ENCODE data around the gene P2RX7. TPM values are rescaled to one million over a fixed set of nuclear protein-coding genes. Genes with fewer than 3 reads are reported as not detected.

The P2RX7 gene
- polyA plus RNA-seq, 6 donors from 2014 or later = 0.10 to 3.2 (median 1.4) TPM

DNA sequence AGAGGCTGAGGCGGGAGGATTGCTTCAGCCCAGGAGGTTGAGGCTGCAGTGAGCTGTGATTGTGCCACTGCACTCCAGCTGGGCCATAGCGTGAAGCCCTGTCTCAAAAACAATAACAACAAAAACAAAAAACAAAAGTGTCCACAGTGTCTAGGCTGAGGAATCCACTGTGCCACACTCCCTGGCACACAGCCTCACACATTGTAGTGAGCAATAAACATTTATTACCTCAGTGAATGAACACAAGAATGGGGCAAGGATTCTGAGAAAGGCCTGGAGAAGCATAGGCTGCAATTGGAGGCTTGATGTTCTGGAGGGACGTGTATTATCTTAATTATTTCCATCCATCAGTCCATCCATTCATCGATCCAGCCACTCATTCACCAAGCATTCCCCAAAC is 17.1 kb upstream of the P2RX7 start:
- H3K36me3 Mint-ChIP-seq = no peaks in the 10 kb centered on the region
- DNase-seq (no peak), ATAC-seq (ENCODE audit: low read depth in 2 of 2) (no peak)
- peaks cover 0 to under 1% (median 0%) of the 10 kb centered on the region in 3 donors for H3K4me1 Mint-ChIP-seq
- no peak overlapping the region for H3K4me3 Mint-ChIP-seq
- no peak overlapping the region for H3K27ac Mint-ChIP-seq
- H3K27me3 Mint-ChIP-seq = peaks cover 0 to 8% (median 0%) of the 10 kb centered on the region in 3 donors
- no peaks in the 10 kb centered on the region for H3K9me3 Mint-ChIP-seq

DNA sequence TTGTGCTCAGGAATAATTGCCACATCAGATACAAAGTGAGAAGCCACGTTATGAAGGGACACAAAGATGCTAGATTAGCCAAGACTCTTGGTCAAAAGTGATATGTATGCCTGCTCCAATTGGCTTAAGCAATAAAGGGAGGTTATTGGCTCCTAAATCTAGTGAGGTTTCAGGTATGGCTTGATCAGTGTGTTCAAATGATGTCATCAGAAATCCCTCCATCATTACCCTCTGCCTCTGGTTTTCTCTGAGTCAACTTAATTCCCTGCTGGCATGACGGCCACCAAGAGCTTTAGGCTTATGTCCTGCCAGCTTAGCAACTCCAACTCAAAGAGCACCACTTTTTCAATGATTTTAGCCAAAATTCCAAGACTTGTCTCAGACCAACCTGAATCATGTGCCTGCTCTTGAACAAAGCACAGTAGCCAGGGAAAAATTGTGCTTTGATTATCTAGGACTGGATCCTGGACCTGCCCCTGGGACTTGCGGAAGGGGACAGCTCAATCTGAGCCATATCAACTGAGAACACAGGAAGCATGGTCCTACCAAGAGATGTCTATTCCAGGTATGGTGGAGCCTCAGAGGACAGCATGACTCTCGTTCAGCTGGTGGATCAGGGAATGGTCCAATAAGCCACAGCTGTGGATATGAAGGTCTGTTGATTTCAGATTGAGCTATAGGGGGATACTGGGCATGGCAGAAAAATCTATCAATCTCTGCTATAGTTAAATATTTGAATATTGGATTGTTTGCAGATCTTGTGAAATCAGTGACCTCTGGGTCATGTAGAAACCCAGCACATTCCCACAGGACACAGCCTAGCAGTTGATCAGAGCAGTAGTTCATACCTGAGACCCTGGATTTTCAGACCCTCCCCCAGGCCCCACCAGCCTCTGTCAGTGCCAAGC is 16.1 kb upstream of the P2RX7 start:
- Mint-ChIP-seq H3K27ac (no peak overlapping the region), H3K4me3 (no peak overlapping the region), H3K36me3 (no peaks in the 10 kb centered on the region), H3K27me3 (peaks cover 0 to 8% (median 0%) of the 10 kb centered on the region in 3 donors), H3K4me1 (peaks cover 7 to 9% (median 8%) of the 10 kb centered on the region in 3 donors), H3K9me3 (no peaks in the 10 kb centered on the region)
- no peak for ATAC-seq (ENCODE audit: low read depth in 2 of 2)
- DNase-seq = no peak

DNA sequence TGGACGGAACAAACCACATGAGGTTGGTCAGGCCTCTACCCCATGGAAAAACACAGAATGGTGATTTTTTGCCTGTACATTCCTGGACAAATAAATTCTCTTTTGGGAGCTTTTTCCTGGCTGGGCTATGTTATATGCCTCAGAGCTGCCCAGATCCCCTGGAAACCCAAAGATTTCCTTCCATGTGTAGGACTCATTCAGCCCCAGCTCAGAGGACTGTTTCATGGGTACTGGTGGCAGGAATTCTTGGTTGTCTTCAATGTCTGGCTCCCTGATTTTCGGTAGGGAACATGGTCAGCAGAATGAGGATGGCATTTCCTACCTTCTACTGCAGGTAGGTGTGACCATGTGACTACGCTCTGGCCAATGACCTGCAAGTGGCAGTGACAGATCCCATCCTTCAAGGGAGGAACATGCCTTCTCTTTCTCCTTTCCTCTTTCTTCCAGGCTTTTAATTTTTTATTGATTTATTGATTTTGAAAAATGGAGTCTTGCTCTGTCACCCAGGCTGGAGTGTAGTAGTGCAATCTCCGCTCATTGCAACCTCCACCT is 15.4 kb upstream of the P2RX7 start:
- Mint-ChIP-seq H3K4me1 (peaks cover 8 to 10% (median 10%) of the 10 kb centered on the region in 3 donors), H3K4me3 (no peak overlapping the region), H3K27ac (no peak overlapping the region), H3K9me3 (no peaks in the 10 kb centered on the region), H3K36me3 (no peaks in the 10 kb centered on the region), H3K27me3 (peaks cover 0 to 8% (median 0%) of the 10 kb centered on the region in 3 donors)
- ATAC-seq (ENCODE audit: low read depth in 2 of 2) (no peak), DNase-seq (no peak)

DNA sequence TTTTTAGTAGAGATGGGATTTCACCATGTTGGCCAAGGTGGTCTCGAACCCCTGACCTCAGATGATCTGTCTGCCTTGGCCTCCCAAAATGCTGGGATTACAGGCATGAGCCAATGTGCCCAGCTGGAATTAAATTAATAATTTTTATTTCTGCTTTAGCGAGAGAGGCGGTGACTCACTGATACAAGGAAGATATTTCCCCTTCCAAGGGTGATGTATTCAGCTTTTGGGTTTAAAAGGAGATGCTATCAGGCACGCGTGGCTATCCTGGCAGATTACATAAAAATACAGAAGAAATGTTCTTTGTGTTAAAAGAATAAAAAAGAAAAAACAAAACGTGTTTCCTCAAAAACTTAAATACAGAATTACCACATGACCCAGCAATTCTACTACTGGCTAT is 12.4 kb upstream of the P2RX7 start:
- H3K27ac Mint-ChIP-seq = no peak overlapping the region
- H3K4me3 Mint-ChIP-seq = no peak overlapping the region
- DNase-seq = no peak
- peaks cover 0 to 8% (median 0%) of the 10 kb centered on the region in 3 donors for H3K27me3 Mint-ChIP-seq
- H3K9me3 Mint-ChIP-seq = peaks cover 0 to 7% (median 0%) of the 10 kb centered on the region in 7 donors
- ATAC-seq (ENCODE audit: low read depth in 2 of 2) = no peak
- H3K4me1 Mint-ChIP-seq = peaks cover 8 to 11% (median 10%) of the 10 kb centered on the region in 3 donors
- H3K36me3 Mint-ChIP-seq = no peaks in the 10 kb centered on the region

GRCh38 chr12:121120989-121121755 is 11.5 kb upstream of the P2RX7 start:
- no peak for ATAC-seq (ENCODE audit: low read depth in 2 of 2)
- H3K27ac Mint-ChIP-seq = peak overlapping the region in 1 of 6 donors; percentile 24
- H3K27me3 Mint-ChIP-seq = peaks cover 0 to 8% (median 0%) of the 10 kb centered on the region in 3 donors
- peaks cover 8 to 11% (median 10%) of the 10 kb centered on the region in 3 donors for H3K4me1 Mint-ChIP-seq
- no peak overlapping the region for H3K4me3 Mint-ChIP-seq
- no peak for DNase-seq
- no peaks in the 10 kb centered on the region for H3K36me3 Mint-ChIP-seq
- H3K9me3 Mint-ChIP-seq = peaks cover 0 to 7% (median 0%) of the 10 kb centered on the region in 7 donors

GRCh38 chr12:121121805-121122204 is 10.9 kb upstream of the P2RX7 start:
- peaks cover 0 to 7% (median 0%) of the 10 kb centered on the region in 7 donors for H3K9me3 Mint-ChIP-seq
- no peak overlapping the region for H3K4me3 Mint-ChIP-seq
- H3K36me3 Mint-ChIP-seq = no peaks in the 10 kb centered on the region
- DNase-seq = no peak
- no peak for ATAC-seq (ENCODE audit: low read depth in 2 of 2)
- no peak overlapping the region for H3K27ac Mint-ChIP-seq
- peaks cover 0 to 8% (median 0%) of the 10 kb centered on the region in 3 donors for H3K27me3 Mint-ChIP-seq
- peaks cover 8 to 13% (median 10%) of the 10 kb centered on the region in 3 donors for H3K4me1 Mint-ChIP-seq

GRCh38 chr12:121123488-121123887 is 9.2 kb upstream of the P2RX7 start:
- H3K9me3 Mint-ChIP-seq = peaks cover 0 to 7% (median 0%) of the 10 kb centered on the region in 7 donors
- DNase-seq = no peak
- ATAC-seq (ENCODE audit: low read depth in 2 of 2) = no peak
- H3K4me1 Mint-ChIP-seq = peaks cover 21 to 30% (median 26%) of the 10 kb centered on the region in 3 donors
- no peak overlapping the region for H3K4me3 Mint-ChIP-seq
- no peaks in the 10 kb centered on the region for H3K36me3 Mint-ChIP-seq
- H3K27me3 Mint-ChIP-seq = peaks cover 0 to 8% (median 0%) of the 10 kb centered on the region in 3 donors
- H3K27ac Mint-ChIP-seq = peak overlapping the region in 1 of 6 donors; percentile 9

GRCh38 chr12:121124402-121125109 is 8.1 kb upstream of the P2RX7 start:
- no peaks in the 10 kb centered on the region for H3K27me3 Mint-ChIP-seq
- H3K36me3 Mint-ChIP-seq = no peaks in the 10 kb centered on the region
- peaks cover 0 to 7% (median 0%) of the 10 kb centered on the region in 7 donors for H3K9me3 Mint-ChIP-seq
- DNase-seq = no peak
- H3K27ac Mint-ChIP-seq = no peak overlapping the region
- no peak for ATAC-seq (ENCODE audit: low read depth in 2 of 2)
- peaks cover 29 to 41% (median 36%) of the 10 kb centered on the region in 3 donors for H3K4me1 Mint-ChIP-seq
- H3K4me3 Mint-ChIP-seq = no peak overlapping the region

DNA sequence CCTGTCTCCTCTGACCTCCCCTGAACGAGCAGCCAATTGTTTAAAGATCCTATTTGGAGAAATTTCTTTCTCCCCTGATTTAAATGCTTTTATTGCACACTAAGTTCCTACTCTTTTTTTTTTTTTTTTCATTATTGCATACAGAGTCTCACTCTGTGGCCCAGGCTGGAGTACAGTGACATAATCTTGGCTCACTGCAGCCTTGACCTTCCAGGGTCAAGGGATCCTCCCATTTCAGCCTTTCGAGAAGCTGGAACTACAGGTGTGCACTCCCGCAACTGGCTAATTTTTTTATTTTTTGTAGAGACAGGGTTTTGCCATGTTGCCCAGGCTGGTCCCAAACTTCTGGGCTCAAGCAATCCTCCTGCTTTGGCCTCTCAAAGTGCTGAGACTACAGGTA is 5.2 kb upstream of the P2RX7 start:
- H3K9me3 Mint-ChIP-seq = peaks cover 0 to 7% (median 0%) of the 10 kb centered on the region in 7 donors
- no peaks in the 10 kb centered on the region for H3K27me3 Mint-ChIP-seq
- peaks cover 37 to 51% (median 41%) of the 10 kb centered on the region in 3 donors for H3K4me1 Mint-ChIP-seq
- DNase-seq (no peak), ATAC-seq (ENCODE audit: low read depth in 2 of 2) (no peak)
- H3K4me3 Mint-ChIP-seq = no peak overlapping the region
- H3K27ac Mint-ChIP-seq = peak overlapping the region; percentile 74 to 95 (median 90)
- no peaks in the 10 kb centered on the region for H3K36me3 Mint-ChIP-seq

DNA sequence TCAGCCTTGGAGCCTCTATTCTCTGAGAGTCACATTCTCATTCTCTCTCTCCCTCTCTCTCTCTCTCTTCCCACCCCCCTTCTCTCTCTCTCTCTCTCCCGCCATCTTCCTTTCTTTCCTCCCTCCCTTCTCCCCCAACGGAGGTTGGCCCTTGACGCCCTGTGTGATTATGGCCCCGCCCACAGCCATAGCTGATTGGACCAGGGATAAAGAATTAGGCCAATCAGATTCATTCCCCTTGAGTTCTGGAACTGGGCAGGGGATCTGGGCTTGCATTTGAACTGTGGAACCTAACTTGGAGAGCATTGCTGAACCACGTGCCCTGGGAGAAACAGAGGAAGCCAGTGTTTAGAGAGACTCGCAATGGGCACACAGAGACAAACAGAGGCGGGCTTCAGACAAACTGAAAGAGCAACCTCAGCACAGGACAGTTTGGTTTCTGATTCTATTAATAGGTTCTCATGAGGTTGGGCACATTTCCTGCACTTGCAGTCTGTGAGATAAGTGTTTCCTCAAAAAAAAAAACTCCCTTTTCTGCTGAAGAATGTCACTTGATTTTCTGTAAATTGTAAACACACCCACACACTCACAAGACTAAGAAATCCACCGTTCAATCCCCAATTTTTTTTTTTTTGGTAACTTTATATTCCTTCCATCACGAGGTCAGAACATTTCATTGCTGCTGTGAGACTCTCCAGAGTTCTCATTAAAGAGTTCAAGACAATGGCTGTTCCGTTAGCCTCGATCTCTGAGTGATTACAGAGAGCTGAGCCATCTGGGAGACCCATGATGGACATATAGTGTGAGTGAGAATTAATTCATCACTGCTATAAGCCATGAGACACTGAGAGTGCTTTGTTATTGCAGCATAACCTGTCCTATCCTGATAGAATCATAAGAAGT is 3.5 kb upstream of the P2RX7 start:
- DNase-seq (peak; percentile 80), ATAC-seq (ENCODE audit: low read depth in 2 of 2) (peak; percentile 88)
- no peaks in the 10 kb centered on the region for H3K36me3 Mint-ChIP-seq
- peak overlapping the region; percentile 72 to 96 (median 87) for H3K4me3 Mint-ChIP-seq
- H3K27ac Mint-ChIP-seq = peak overlapping the region; percentile 90 to 99 (median 96)
- peaks cover 0 to 2% (median 0%) of the 10 kb centered on the region in 7 donors for H3K9me3 Mint-ChIP-seq
- no peaks in the 10 kb centered on the region for H3K27me3 Mint-ChIP-seq
- peaks cover 53 to 67% (median 58%) of the 10 kb centered on the region in 3 donors for H3K4me1 Mint-ChIP-seq

DNA sequence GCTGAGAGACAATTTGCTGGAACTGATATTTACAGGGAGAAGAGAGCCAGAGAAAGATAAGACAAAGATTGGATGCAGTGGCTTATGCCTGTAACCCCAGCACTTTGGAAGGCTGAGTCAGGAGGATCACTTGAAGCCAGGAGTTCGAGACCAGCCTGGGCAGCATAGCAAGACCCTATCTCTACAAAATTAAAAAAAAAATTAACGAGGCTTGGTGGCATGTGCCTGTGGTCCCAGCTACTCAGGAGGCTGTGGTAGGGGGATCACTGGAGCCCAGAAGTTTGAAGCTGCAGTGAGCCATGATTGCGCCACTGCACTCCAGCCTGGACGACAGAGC is 2.9 kb upstream of the P2RX7 start:
- DNase-seq = no peak

DNA sequence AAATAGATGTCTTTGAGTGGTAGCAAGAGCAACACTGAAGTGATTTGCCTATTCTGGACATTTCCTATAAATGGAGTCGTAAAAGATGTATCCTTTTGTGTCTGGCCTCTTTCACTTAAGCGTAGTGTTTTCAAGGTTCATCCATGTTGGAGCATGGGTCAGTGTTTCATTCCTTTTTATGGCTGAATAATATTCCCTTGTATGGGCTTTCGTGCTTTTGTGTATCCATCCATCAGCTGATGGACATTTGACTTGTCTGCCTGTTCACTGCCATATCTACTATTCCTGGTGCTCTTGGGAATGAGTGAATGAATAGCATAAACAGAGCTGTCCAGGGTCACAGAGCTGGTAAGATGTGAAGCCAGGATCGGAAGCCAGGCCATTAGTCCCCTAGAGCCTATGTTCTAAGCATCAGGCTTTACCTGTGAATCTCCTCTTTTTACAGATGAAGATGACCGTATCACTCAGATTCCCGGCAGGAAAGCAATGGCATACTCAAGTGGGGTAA is 1.8 kb upstream of the P2RX7 start:
- peaks cover 59 to 71% (median 62%) of the 10 kb centered on the region in 3 donors for H3K4me1 Mint-ChIP-seq
- no peak for DNase-seq
- no peaks in the 10 kb centered on the region for H3K27me3 Mint-ChIP-seq
- peaks cover 0 to 2% (median 0%) of the 10 kb centered on the region in 7 donors for H3K9me3 Mint-ChIP-seq
- H3K36me3 Mint-ChIP-seq = no peaks in the 10 kb centered on the region
- peak overlapping the region in 4 of 8 donors; percentile 13 to 90 (median 52) for H3K4me3 Mint-ChIP-seq
- ATAC-seq (ENCODE audit: low read depth in 2 of 2) = no peak
- H3K27ac Mint-ChIP-seq = peak overlapping the region in 3 of 6 donors; percentile 44 to 91 (median 48)

More for the DNA sequence above, 2.9 kb upstream of the P2RX7 start:
- peaks cover 59 to 72% (median 62%) of the 10 kb centered on the region in 3 donors for H3K4me1 Mint-ChIP-seq
- peaks cover 0 to 2% (median 0%) of the 10 kb centered on the region in 7 donors for H3K9me3 Mint-ChIP-seq
- ATAC-seq (ENCODE audit: low read depth in 2 of 2) = no peak
- peak overlapping the region; percentile 90 to 99 (median 96) for H3K27ac Mint-ChIP-seq
- H3K36me3 Mint-ChIP-seq = no peaks in the 10 kb centered on the region
- H3K27me3 Mint-ChIP-seq = no peaks in the 10 kb centered on the region
- H3K4me3 Mint-ChIP-seq = peak overlapping the region; percentile 72 to 96 (median 87)
